Loucy (cell line): ENCODE data around the gene OR2C1.

Experiments used
- CTCF ChIP-seq: fragments of 200-600 bp; sonication (generic); conservative IDR thresholded peaks from 2 replicates; pipeline ENCODE4 v1.5.1; 2014; ENCODE audit warnings: mild to moderate bottlenecking, antibody characterized with exemption, low read length
- EZH2phosphoT487 ChIP-seq: fragments of 200-600 bp; IDR thresholded peaks from 2 replicates; pipeline ENCODE4 v1.6.1; 2018; ENCODE audit warnings: antibody characterized with exemption, mild to moderate bottlenecking, moderate library complexity, borderline replicate concordance

- TF ChIP-seq EZH2phosphoT487 (no peak), CTCF (no peak)
These were observed 44.2 kb upstream of the OR2C1 start for GRCh38 chr16:3311496-3311895.
